Panc1 (cell line): ENCODE measurements around the gene AGBL4. TPM values are rescaled to one million over a fixed set of nuclear protein-coding genes. Genes with fewer than 3 reads are reported as not detected.

ENCODE experiments used
- ATAC-seq: fragments of 200-7000 bp; cut with Tn5 transposase; 2 replicates; pipeline ENCODE4 v1.9.1; 2020; ENCODE audit warnings: mild to moderate bottlenecking, moderate library complexity
- BruUV-seq: library from RNA; stranded (reverse); fragments of 400-500 nt; replicated peaks from 2 replicates; lab custom pipeline; 2021; lab: Mats Ljungman, UMichigan
- CTCF ChIA-PET: fragments of 300-600 bp; sonication (Branson Sonifier 250); formaldehyde crosslinking; loops from one replicate; lab custom pipeline; 2022; ENCODE audit warnings: antibody characterized with exemption; lab: Charles Lee
- POLR2A ChIA-PET: fragments of 300-600 bp; sonication (Branson Sonifier 250); formaldehyde crosslinking; loops from one replicate; lab custom pipeline; 2022; ENCODE audit warnings: antibody characterized with exemption; lab: Charles Lee
- DNase-seq: peaks from one replicate; pipeline ENCODE4 v3.0.0-alpha.2; 2010; ENCODE audit warnings: low read depth, low spot score
- H3K27ac ChIP-seq: 2 replicates; pipeline ENCODE4 v1.5.1; 2011; ENCODE audit warnings: mild to moderate bottlenecking, low read length, inconsistent platforms
- H3K27me3 ChIP-seq: fragments of 200-500 bp; sonication (Bioruptor generic); 2 replicates; pipeline ENCODE4 v1.6.0; 2014; ENCODE audit warnings: low read length, inconsistent platforms; ENCODE audit not compliant: control insufficient read depth, insufficient read depth
- H3K36me3 ChIP-seq: fragments of 200-500 bp; sonication (Bioruptor generic); 2 replicates; pipeline ENCODE4 v1.5.1; 2014; ENCODE audit warnings: inconsistent platforms, mild to moderate bottlenecking, low read length, moderate library complexity; ENCODE audit not compliant: control insufficient read depth, insufficient read depth
- H3K4me1 ChIP-seq: 2 replicates; pipeline ENCODE4 v1.5.1; 2011; ENCODE audit warnings: inconsistent platforms, mild to moderate bottlenecking, low read length, moderate library complexity; ENCODE audit not compliant: control insufficient read depth, insufficient read depth
- H3K4me3 ChIP-seq, 2 experiments: 2 replicates each; pipeline ENCODE4 v1.5.1; 2011 to 2012; ENCODE audit warnings: low read depth in 2 of 2, low read length in 2 of 2, mild to moderate bottlenecking in 2 of 2, inconsistent platforms in 1 of 2, moderate library complexity in 1 of 2
- H3K9me3 ChIP-seq: fragments of 200-500 bp; sonication (Bioruptor generic); 2 replicates; pipeline ENCODE4 v1.5.1; 2014; ENCODE audit warnings: low read depth, mild to moderate bottlenecking, inconsistent platforms, low read length, moderate library complexity; ENCODE audit not compliant: control insufficient read depth, insufficient read depth
- POLR2AphosphoS5 ChIP-seq: IDR thresholded peaks from 2 replicates; pipeline ENCODE4 v1.6.1; 2012; ENCODE audit warnings: mild to moderate bottlenecking, low read depth, low read length, moderate library complexity
- SIN3A ChIP-seq: IDR thresholded peaks from 2 replicates; pipeline ENCODE4 v1.6.1; 2012; ENCODE audit warnings: low read depth, mild to moderate bottlenecking, low read length, moderate library complexity, borderline replicate concordance; ENCODE audit not compliant: insufficient read depth
- TCF7L2 ChIP-seq: IDR thresholded peaks from 2 replicates; pipeline ENCODE4 v1.6.1; 2011; ENCODE audit warnings: mild to moderate bottlenecking, low read depth, low read length, inconsistent platforms
- in situ Hi-C: cut with HindIII; loops from 2 replicates; pipeline ENCODE4 v1.10.0; 2016; ENCODE audit warnings: low sequenced_read_pairs, low pct_unique_long_range_greater_than_20kb
- intact Hi-C: fragments of 100-400 bp; cut with micrococcal nuclease; formaldehyde crosslinking; loops from one replicate; pipeline ENCODE4 v1.10.0; 2022; ENCODE audit not compliant: unreplicated experiment
- total RNA-seq: library from RNA; stranded (reverse); gene quantifications from one replicate; pipeline ENCODE4 v1.2.1, GENCODE V29; 2021; ENCODE audit not compliant: unreplicated experiment
- TF ChIP-seq, protein P1 (sequence below): fragments of 450-650 bp; IDR thresholded peaks from 2 replicates; pipeline ENCODE4 v1.5.1; 2017; ENCODE audit warnings: mild to moderate bottlenecking
- TF ChIP-seq, protein P2 (sequence below), 2 experiments: IDR thresholded peaks; 2 replicates each; pipeline ENCODE4 v1.6.1; 2011 to 2012; ENCODE audit warnings: low read depth in 2 of 2, control low read depth in 1 of 2, low read length in 1 of 2, mild to moderate bottlenecking in 1 of 2, moderate library complexity in 1 of 2; ENCODE audit not compliant: insufficient read depth in 1 of 2

The AGBL4 gene
- total RNA-seq, 1 experiment from 2014 or later = not detected

DNA sequence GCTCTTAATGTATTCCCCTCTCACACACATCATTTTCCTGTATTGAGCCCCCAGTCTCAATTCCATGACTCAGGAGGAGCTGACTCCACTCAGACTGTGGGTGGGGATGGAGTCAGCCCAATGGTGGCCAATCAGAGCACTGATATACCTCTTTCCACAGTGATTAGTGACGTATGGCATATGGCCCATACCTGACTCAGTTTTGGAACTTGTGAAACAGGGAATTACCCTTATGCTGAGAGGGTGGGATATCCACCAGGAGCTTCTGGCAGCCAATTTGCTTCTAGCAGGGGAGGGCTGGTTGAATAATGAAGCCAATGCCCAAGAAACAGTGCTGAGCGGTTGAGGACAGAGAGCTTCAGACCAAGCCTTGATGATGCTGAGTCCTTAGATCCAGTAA lies 1465.4 kb downstream of the AGBL4 start:
- ChIA-PET CTCF (no interaction called here), POLR2A (no interaction called here)

DNA sequence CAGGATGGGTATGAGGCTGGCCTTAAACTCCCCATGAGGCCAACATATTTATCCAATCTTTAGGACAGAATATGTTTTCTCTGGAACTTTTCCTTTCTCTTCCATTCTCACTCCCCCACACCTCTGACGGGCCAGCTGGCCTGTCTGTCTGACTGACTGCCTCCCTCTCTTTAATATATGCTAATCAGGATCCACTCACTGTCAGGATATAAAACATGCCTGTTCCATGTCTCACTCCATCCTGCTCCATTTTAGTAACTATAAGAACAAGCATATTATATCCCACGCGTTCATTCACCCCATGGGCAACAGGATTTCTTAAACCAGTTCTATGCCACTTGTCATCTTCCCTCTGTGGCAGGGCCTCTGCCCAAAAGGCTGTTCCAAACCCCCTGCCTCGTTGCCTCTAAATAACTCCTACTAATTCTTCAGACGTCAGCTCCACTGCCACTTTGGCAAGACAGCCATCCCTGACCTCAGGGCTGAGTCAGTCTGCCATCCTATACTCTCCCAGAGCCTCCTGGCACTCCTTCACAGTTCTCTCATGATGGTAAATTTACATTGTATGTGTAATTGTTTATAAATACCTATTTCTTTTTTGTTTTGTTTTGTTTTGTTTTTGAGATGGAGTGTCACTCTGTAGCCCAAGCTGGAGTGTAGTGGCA lies 1467.4 kb downstream of the AGBL4 start:
- no TSS peak for BruUV-seq
- POLR2A ChIA-PET = interaction anchor here (0.7 kb wide), 1 partner anchor 1846 kb away, joined by 4 read pairs; no protein-coding TSS in a partner anchor
- no peaks in the 10 kb centered on the region for H3K4me1 ChIP-seq
- DNase-seq (no peak), ATAC-seq (no peak)
- H3K27me3 ChIP-seq = peaks cover 9% of the 10 kb centered on the region; the same call in 1 of the 2 replicates
- intact Hi-C loops (no loop called here), in situ Hi-C loops (no loop called here)
- CTCF ChIA-PET = no interaction called here
- H3K36me3 ChIP-seq = no peaks in the 10 kb centered on the region
- no peaks in the 10 kb centered on the region for H3K9me3 ChIP-seq
- TF ChIP-seq, protein P1, sequence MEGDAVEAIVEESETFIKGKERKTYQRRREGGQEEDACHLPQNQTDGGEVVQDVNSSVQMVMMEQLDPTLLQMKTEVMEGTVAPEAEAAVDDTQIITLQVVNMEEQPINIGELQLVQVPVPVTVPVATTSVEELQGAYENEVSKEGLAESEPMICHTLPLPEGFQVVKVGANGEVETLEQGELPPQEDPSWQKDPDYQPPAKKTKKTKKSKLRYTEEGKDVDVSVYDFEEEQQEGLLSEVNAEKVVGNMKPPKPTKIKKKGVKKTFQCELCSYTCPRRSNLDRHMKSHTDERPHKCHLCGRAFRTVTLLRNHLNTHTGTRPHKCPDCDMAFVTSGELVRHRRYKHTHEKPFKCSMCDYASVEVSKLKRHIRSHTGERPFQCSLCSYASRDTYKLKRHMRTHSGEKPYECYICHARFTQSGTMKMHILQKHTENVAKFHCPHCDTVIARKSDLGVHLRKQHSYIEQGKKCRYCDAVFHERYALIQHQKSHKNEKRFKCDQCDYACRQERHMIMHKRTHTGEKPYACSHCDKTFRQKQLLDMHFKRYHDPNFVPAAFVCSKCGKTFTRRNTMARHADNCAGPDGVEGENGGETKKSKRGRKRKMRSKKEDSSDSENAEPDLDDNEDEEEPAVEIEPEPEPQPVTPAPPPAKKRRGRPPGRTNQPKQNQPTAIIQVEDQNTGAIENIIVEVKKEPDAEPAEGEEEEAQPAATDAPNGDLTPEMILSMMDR = no peak
- no peak for TF ChIP-seq TCF7L2
- TF ChIP-seq SIN3A = no peak
- TF ChIP-seq, protein P2, sequence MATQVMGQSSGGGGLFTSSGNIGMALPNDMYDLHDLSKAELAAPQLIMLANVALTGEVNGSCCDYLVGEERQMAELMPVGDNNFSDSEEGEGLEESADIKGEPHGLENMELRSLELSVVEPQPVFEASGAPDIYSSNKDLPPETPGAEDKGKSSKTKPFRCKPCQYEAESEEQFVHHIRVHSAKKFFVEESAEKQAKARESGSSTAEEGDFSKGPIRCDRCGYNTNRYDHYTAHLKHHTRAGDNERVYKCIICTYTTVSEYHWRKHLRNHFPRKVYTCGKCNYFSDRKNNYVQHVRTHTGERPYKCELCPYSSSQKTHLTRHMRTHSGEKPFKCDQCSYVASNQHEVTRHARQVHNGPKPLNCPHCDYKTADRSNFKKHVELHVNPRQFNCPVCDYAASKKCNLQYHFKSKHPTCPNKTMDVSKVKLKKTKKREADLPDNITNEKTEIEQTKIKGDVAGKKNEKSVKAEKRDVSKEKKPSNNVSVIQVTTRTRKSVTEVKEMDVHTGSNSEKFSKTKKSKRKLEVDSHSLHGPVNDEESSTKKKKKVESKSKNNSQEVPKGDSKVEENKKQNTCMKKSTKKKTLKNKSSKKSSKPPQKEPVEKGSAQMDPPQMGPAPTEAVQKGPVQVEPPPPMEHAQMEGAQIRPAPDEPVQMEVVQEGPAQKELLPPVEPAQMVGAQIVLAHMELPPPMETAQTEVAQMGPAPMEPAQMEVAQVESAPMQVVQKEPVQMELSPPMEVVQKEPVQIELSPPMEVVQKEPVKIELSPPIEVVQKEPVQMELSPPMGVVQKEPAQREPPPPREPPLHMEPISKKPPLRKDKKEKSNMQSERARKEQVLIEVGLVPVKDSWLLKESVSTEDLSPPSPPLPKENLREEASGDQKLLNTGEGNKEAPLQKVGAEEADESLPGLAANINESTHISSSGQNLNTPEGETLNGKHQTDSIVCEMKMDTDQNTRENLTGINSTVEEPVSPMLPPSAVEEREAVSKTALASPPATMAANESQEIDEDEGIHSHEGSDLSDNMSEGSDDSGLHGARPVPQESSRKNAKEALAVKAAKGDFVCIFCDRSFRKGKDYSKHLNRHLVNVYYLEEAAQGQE (IDR thresholded peaks at IDR 0.05; ENCODE audit: insufficient read depth in 1 of 2, low read depth in 2 of 2, low read length in 1 of 2) = no peak
- TF ChIP-seq POLR2AphosphoS5 = no peak
- no peak overlapping the region for H3K4me3 ChIP-seq
- no peak overlapping the region for H3K27ac ChIP-seq

More for the DNA sequence above, 1465.4 kb downstream of the AGBL4 start:
- Histone ChIP-seq H3K9me3 (no peaks in the 10 kb centered on the region), H3K36me3 (no peaks in the 10 kb centered on the region), H3K27ac (no peak overlapping the region), H3K4me3 (no peak overlapping the region), H3K27me3 (peaks cover 8% of the 10 kb centered on the region; the same call in 1 of the 2 replicates), H3K4me1 (no peaks in the 10 kb centered on the region)
- intact Hi-C loops = no loop called here
- DNase-seq = no peak
- in situ Hi-C loops = no loop called here
- TF ChIP-seq POLR2AphosphoS5 (no peak), TCF7L2 (no peak), SIN3A (no peak)
- TF ChIP-seq, protein P2 (IDR thresholded peaks at IDR 0.05; ENCODE audit: insufficient read depth in 1 of 2, low read depth in 2 of 2, low read length in 1 of 2) = no peak
- TF ChIP-seq, protein P1 = no peak
- no TSS peak for BruUV-seq
- no peak for ATAC-seq
